GM18870 (cell line): ENCODE measurements around the gene DLX4.

Source experiments
- ATAC-seq: cut with Tn5 transposase; IDR thresholded peaks from one replicate; pipeline ENCODE4 v1.9.1; 2021; ENCODE audit warnings: moderate library complexity; ENCODE audit not compliant: unreplicated experiment

DLX4 gene, protein sequence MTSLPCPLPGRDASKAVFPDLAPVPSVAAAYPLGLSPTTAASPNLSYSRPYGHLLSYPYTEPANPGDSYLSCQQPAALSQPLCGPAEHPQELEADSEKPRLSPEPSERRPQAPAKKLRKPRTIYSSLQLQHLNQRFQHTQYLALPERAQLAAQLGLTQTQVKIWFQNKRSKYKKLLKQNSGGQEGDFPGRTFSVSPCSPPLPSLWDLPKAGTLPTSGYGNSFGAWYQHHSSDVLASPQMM

DNA sequence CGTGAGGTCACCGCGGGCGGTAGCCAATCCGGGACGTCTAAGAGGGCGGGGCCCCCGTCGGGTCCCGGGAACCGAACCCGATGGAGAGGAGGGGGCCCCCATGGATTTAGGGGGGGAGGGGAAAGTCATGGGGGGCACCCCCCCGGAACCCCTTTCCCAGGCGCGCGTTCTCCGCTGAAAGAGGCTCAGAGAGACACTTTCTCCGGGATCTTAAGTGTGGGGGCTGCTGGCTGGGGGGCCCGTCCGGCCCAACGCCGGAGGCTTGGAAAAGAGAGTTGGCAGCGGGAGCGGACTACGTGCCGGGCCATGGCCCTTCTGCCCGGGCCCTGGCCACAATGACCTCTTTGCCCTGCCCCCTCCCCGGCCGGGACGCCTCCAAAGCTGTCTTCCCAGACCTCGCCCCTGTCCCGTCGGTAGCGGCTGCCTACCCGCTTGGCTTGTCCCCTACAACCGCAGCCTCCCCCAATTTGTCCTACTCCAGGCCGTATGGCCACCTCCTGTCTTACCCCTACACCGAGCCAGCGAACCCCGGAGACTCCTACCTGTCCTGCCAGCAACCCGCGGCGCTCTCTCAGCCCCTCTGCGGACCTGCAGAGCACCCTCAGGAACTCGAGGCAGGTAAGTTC lies at the start of gene DLX4:
DLX4 (plus strand) TSS at position 57 of the 626 bp plus-strand sequence; CDS start at position 336, 279 bp downstream.
- ATAC-seq, result no peak

DNA sequence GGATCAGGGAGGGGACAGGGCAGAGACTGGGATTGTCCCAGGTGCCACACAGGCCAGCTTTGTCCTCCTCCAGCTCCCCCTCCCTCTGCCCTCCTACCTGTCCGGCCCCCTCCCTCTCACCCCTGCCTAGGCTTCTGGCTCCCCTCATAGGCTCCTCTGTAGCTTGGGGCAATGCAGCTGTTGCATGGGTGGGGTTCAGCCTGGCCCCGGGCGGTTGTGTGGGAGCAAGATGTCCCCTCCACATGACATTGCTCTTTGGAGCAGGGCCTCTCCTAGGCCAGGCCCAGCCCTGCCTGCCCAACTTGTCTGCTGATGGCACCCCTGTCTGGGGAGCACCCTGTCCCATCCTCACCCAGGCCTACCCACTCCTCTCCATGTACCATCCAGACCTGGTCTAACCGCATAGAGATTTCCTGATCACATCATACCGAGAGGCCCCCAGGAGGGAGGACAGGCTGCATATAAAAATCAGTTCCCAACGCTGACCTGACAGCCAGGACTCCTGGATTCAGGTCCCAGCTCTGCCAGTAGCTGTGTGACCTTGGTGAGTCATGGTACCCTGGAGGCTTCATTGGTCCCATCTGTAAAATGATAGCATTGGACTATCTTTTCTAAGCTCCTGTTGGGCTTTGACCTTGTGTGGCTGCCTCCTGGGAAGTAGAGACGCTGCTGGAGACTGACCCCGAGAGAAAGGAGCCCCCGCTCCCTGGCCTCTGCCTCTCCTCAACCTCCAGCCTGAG lies 48.8 kb upstream of the DLX4 start:
- ATAC-seq, result no peak

DNA sequence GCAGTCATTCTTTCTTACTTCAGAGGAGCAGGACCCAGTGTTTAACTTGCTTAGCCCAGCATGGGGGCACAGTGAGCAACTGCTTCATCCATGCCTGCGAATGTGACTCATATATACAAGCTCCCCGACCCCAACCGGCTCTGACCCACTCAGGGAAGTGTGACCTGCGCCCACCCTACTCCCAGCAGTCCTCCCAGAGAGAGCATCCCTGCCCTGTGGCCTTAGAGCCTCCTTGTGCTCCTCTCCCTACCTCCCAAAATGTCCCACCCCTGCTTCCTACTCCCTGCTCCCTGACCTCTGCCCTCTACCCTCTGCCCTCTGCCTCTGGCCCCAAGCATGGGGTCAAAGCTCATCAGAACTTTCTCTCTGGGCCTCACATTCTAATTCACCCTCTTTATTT lies 46.9 kb upstream of the DLX4 start:
- no peak for ATAC-seq

DNA sequence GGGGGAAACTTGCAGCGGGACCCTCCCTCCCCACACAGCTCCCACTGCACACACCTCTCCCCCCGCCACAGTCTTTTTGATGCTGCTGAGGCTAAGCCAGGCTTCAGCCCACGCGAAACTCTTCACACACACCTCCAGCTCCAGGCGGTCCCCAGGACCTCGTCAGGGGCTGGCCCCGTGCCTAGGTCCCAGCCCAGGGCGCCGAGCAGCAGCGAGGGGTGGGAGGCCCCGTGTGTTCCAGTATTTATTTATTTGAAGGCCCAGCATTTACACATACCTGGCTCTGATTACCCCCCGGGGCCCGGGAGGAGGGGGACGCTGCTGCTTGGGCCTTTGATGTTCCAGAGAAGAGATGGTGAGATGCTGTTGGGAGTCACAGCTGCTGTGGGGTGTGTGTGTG lies 44.9 kb upstream of the DLX4 start:
- no peak for ATAC-seq

DNA sequence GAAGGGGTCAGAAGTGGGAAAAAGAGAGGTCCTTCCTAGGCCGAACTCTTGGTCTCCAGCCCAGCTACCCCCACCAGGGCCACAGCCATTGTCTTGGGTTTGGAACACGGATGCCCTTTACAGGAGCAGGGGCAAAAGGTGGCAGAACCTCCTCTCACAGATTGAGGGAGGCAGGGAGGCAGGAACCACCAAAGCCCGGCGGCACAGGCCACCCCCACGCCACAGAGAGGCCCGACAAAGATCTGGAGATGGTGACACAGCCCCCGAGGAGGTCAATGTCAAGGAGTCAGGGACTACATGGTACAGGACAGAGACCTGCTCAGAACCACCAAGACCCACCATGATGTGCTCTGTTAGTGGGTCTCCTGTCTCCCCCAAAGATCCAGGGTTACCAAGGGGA lies 44.4 kb upstream of the DLX4 start:
- ATAC-seq, result no peak

DNA sequence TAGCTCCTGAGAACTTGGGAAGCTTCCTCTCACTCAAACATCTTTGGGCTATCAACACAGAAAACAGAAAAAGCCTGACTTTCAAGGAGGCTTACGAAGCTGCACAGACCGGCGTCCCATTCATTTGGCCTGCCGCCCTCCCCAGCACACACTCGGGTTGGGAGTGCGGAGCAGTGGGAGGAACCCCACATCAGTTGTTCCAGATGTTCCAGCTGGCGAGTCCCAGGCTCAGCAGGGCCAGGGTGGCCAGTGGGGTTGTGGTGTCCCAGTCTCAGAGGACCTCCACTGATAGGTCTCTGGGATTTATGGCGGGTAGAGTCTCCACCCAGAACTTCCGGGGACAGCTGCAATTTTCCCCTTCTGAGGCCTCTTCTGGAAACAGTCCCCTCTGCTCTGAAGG lies 43.1 kb upstream of the DLX4 start:
- no peak for ATAC-seq

DNA sequence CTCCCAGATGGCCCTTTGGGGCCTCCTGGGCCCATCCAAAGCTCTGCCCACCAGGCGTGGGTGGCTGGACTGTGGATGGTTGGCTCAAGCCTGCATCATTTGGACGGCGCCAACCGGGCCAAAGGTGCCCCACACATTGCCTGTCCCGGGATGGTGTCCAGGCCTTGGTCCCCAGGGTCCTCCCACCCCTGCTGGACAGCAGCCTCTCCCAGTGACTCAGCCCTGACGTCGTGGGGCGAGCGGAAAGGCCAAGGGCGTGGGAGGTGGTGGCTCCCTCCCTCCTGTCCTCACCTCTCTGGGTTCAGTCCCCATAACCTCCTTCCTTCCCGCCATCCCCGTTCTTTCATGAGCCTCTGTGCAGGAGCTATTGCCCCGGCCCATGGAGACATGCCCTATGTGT lies 42.1 kb upstream of the DLX4 start:
- no peak for ATAC-seq

DNA sequence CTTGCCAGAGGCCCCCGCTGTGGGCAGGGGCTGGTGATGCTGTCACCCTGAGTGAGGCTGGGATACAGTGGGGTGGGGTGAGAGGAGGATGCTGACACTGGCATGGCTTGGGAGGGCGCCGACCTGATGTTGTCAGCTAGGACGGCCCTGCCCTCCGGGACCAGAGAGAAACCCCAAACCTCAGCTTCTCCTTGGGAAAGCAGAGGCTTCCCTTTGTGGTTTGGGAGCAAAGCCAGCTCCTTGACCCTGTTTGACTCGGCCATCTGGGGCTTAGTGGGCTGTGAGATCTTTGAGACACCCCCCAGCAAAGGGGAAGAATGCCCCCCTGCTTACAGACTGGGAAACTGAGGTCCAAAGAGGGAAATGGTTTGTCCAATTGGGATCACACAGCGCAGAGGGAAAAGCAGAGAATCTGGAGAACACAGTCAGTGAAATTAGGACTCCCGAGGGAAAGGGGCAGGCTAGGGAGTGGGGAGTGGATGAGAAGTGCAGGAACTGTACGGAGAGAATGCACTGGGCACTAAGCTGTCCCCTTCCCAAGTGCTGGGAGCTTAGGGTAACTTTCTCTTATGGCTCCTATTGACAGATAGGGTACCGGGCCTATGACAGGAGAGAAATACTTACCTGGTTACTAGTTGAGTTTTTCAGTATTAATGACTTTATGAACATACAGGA lies 40.7 kb upstream of the DLX4 start:
- no peak for ATAC-seq

DNA sequence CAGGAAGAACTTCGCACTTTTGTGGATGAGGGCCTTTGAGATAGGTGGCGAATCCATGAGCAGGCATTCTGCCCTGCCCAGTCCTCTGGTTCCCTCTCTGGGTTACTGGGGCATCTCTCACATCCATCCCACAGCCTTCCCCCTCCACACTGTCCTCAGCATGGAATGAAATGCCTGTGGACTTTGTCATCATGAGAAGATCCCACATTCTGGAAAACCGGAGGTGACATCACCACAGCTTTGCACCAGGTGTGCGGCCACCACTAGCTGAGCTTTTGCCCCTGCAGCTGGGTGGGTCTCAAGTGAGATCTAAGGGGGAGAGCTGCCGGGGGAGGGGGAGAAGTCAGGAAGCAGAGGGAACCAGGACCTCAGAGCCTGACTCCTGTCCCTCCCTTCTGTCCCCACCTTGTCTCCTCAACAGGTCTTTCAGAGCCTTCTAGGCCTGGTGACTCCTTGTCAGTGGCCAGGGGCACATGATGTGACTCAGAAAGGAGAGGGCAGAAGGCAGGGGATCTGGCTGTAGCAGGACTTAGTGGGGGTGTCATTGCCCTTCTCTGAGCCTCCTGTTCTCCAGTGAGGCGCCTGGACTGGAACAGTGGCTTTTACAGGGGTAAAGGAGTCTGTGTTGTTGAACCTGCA lies 40.0 kb upstream of the DLX4 start:
- no peak for ATAC-seq

DNA sequence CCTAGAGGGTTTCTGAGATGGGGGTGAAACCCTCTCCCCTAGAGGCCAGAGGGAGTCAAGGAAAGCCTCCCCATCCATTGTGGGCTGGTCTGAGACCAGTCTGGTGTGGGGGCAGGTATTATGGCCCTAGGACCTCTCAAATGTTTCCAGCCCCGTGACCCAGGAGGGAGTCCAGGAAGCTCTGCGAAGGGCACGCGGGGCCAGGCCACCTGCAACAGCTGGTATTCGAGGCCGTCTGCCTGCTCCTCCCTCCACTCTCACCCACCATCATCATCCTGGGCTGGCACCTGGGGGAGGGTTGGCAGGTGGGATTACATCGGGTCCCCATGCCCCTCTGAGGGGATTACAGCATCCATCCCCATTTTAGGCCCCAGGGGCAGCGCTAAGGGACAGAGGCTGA lies 38.1 kb upstream of the DLX4 start:
- ATAC-seq, result no peak

DNA sequence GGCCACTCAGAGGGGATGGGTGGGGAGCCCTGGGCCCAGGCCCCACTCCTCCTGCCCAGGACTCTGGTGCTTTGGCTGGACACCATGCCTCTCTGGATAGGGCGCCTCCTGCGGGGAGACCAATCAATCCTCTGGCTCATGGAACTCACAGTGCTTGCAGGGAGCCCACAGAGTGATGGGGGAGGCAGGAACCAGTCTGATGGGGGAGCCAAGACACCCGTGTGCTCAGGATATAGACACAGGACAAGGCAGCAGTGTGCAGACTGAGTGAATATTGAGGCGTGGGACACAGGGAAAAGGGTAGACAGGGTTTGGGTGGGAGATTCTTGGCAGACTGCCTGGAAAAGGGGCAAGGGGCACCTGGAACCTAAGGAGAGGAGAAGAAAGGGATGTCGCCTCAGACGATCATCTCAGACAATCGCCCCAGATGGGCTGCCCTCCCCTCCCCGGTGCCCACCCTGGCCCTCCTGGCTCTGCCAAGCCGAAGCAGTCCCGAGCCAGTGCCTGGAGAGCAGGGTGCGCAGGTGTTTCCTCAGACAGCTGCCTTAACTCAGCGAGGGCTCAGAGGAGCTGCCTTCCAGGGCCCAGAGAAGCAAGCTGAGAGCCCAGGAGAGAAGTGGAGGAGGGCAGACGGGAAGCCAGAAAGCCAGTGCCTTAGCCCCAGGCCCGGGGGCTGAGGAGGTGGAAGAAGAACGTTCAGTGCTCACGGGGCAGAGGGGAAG lies 37.4 kb upstream of the DLX4 start:
- ATAC-seq, result no peak

DNA sequence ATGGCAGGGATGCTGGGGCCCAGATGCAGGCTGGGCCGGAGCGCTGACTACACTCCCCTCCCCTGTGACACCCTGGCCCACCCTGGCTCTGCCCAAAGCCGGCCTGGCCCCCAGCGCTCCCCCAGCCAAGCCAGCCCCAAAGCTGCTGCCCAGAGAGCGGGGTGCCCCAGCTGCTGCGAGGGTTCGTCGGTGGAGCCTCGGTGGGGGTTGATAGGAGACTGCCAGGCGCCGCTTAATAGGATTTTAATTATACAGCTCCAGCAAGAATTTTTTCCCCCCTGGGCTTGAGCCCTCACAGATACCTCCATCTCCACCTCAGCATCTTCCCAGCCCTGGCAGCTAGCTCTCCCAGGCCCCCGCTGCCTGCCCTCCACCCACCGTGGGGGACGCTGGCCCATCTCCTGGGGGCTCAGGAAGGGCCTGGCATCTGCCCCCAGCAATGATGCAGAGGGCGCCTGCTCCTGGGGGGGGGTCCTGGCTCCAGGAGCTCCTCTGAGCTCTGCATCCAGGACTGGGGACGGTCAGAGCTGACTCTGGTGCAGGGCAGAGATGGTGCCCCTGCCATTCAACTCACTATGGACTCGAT lies 36.8 kb upstream of the DLX4 start:
- no peak for ATAC-seq

DNA sequence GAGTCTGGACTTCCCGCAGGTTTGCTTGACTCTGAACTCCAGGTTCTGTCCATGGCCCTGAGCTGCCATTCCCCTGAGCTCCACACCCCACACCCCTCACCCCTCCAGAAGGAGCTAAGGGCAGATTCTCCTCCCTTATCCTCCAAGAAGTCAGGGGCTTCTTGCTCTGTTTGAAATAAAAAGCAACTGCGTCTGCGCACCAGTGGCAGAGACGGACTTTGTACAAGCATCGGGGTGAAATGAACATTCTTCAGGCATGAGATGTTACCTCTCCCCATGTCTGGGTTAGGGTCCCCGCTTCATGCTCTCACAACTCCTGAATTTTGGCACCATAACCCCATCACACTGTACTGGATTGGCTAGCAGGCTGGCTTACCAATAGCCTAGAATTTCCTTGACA lies 36.1 kb upstream of the DLX4 start:
- ATAC-seq, result no peak

DNA sequence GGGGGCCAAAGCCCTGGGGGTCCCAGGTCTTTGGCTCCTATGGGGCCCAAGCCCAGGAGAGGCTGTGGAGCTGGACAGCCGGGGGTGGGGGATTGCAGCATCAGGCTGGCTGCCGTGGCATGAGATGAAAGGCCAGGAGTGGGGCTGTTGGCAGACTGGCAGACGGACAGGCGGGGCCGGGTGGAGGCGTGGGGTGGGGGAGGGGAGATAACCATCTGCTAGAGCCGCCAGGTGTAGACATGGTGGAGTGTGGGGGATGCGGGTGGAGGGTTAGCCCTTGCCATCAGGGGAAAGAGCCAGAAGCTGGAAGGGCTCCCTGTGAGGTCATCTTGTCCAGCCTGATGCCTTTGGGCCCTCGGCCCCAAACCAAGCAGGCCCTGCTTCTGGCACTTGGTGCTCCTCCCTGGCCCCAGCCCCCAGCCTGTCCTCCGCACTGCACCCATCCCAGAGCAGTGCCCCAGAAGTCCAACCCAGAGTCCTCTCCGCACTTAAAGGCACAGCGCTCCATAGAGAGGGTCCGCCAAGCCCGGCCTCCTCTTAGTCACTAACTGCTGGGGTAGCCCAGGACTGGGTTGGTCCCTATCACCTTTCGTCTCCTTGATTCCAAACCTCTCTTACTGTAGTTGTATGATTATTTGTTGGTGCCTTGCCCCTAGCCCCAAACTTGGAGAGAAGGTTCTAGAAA lies 33.3 kb upstream of the DLX4 start:
- ATAC-seq, result no peak

DNA sequence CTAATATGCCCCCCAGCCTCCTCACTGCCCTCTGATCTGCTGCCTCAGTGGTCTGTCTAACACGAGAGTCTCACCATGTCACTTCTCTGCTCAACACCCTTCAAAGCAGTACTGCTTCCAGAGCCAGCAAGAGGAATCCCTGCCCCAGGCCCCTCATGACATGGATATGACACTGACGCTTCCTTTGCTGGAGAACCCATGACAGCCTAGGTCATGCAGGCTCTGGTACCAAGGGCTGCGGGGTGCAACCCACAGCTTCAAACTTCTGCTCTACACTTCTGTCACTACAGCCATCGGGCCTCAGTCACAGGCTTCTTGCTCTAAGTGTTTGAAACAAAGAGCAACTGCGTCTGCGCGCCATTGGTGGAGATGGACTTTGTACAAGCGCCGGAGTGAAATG lies 32.6 kb upstream of the DLX4 start:
- no peak for ATAC-seq

DNA sequence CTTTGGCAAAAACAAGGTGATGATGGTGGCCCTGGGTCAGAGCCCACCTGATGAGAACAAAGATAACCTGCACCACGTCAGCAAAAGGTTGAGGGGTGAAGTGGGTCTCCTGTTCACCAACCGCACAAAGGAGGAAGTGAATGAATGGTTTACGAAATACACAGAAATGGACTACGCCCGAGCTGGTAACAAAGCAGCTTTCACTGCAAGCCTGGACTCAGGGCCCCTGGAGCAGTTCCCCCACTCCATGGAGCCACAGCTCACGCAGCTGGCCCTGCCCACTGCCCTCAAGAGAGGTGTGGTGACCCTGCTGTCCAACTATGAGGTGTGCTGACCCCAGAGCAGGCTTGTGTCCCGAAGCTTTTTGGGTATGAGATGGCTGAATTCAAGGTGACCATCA lies 29.7 kb upstream of the DLX4 start:
- no peak for ATAC-seq

DNA sequence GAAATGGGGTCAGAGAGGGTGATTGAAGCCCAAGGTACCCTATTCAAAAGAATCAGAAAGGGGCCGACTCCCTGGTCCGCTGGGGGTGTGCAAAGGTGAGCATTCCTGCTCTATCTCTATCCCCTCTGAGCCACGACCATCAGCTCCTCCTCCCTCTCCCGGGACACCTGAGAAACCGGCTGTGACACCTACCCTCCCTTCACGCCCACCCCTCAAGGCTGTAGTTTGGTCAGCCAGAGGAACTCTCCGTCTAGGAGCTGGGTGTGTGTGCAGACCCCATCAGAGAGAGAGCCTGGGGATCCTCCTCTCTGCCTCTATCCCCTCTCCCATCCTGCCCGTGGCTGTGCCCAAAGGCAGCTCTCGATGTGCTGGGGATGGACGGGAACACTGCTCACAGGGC lies 27.6 kb upstream of the DLX4 start:
- no peak for ATAC-seq

DNA sequence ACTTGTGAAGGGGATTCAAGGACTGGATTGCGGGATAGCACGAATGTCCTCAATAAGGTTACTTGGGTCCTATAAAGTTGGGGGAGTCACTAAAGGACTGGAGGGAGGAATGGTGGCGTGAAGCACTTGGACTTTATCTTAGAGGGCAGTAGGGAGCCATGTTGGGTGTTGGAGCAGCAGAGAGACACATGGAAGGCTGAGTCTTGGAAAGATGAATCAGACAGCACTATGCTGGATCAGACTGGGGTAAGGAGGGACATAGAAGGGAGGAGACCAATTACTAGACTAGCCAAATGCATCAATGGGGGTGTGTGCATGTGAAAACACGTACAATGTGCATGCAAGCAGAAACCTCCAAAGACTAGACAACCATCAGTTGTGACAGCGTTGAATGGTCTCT lies 26.0 kb upstream of the DLX4 start:
- no peak for ATAC-seq

DNA sequence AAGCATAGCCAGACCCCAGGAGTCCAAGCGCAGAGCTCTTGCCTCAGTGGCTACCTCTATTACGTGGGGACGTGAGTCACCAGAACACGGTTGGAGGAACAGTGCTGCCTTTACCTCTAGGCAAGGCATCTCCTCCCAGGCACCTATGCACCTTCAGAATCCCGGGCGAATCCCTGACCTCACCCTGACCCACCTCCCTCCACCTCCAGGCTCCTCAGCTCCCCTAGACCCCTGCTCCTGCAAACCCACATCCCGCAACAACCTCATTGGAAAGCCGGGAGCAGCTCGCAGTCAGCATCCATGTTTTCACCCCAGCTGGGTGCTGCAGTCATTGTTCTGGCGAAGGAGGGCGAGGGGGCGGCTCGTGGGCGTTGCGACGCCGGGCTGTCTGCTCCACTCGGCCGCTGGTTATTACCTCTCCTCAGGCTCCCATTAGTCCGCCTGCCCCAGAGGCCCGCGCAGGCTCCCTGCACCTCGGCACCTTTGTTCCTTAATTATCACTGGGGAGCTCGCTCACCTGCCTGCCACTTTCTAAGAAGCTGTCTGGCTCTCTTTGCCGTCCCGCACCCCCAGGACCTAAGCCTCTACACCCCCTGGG lies 24.6 kb upstream of the DLX4 start:
- ATAC-seq, result no peak
